Liver (tissue), 3 donors: ENCODE measurements around the gene IRAK3.

Experiments used
- RAD21 ChIP-seq, 2 donors: IDR thresholded peaks; 2 replicates each; pipeline ENCODE4 v1.6.1; 2016; ENCODE audit warnings: antibody characterized with exemption in 2 of 2, mild to moderate bottlenecking in 2 of 2
- YY1 ChIP-seq: IDR thresholded peaks from 2 replicates; pipeline ENCODE4 v1.6.1; 2016; ENCODE audit warnings: antibody characterized with exemption, mild to moderate bottlenecking
- TF ChIP-seq, protein P1 (sequence below): fragments of 150-350 bp; IDR thresholded peaks from 2 replicates; pipeline ENCODE4 v1.5.1; 2017; ENCODE audit warnings: improper control_type of control experiment, low read depth, low read length; ENCODE audit not compliant: missing input control
- donor health status: healthy.
- donor health status: healthy.

DNA sequence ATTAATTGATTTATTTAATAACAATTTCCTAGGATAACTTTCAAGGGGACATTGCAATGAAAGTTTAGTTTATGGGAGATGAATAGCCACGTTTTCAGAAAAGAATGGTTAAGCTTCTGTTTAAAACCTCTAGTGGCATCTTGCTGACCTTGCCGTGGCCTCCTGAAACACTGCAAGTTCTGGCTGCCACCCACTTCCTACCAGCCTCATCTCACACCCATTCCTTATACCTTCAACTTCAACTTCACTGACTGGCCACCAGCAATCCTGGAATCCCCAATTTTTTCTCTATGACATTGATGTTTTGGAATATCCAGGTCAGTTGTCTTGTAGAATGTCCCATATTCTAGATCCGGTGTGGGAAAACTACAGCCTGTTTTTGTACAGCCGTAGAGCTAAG, 108.1 kb downstream of the IRAK3 start:
- TF ChIP-seq, protein P1, sequence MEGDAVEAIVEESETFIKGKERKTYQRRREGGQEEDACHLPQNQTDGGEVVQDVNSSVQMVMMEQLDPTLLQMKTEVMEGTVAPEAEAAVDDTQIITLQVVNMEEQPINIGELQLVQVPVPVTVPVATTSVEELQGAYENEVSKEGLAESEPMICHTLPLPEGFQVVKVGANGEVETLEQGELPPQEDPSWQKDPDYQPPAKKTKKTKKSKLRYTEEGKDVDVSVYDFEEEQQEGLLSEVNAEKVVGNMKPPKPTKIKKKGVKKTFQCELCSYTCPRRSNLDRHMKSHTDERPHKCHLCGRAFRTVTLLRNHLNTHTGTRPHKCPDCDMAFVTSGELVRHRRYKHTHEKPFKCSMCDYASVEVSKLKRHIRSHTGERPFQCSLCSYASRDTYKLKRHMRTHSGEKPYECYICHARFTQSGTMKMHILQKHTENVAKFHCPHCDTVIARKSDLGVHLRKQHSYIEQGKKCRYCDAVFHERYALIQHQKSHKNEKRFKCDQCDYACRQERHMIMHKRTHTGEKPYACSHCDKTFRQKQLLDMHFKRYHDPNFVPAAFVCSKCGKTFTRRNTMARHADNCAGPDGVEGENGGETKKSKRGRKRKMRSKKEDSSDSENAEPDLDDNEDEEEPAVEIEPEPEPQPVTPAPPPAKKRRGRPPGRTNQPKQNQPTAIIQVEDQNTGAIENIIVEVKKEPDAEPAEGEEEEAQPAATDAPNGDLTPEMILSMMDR, result no peak
- no peak for TF ChIP-seq RAD21 (IDR thresholded peaks at IDR 0.05)
- no peak for TF ChIP-seq YY1
